Activated T-helper 2 cell treated with anti-CD3 and anti-CD28 coated beads, Interferon-gamma antibody, Interleukin-2, Interleukin-4, amounts not matched to agents 10 μg/mL and 5 μg/mL and 100 μg/mL, durations not matched to agents 14 hours and 24 hours and 36 hours (primary cell): ENCODE measurements around the gene ZDHHC11B. TPM values are rescaled to one million over a fixed set of nuclear protein-coding genes. Genes with fewer than 3 reads are reported as not detected.
"Not testable (repeated sequence)": the region's sequence is repeated elsewhere in the genome, so short reads cannot be mapped to it uniquely, and the experiment has no call there.

ENCODE experiments used
- DNase-seq: peaks from one replicate; pipeline ENCODE4 v3.0.0; 2021; ENCODE audit warnings: low spot score
- H3K27ac Mint-ChIP-seq: one replicate; pipeline ENCODE4 v1.8.0; 2021; ENCODE audit warnings: mixed read lengths
- H3K27me3 Mint-ChIP-seq: one replicate; pipeline ENCODE4 v1.8.0; 2021; ENCODE audit warnings: low read depth, mixed read lengths
- H3K36me3 Mint-ChIP-seq: one replicate; pipeline ENCODE4 v1.8.0; 2021; ENCODE audit warnings: low read depth, mixed read lengths
- H3K4me1 Mint-ChIP-seq: one replicate; pipeline ENCODE4 v1.8.0; 2021; ENCODE audit warnings: low read depth, mixed read lengths
- H3K4me3 Mint-ChIP-seq: one replicate; pipeline ENCODE4 v1.8.0; 2021; ENCODE audit warnings: low read depth, mild to moderate bottlenecking, moderate library complexity, mixed read lengths
- H3K9me3 Mint-ChIP-seq: one replicate; pipeline ENCODE4 v1.8.0; 2021; ENCODE audit warnings: mixed read lengths
- intact Hi-C: fragments of 100-400 bp; cut with micrococcal nuclease; formaldehyde crosslinking; loops from one replicate; pipeline ENCODE4 v1.15.1; 2023
- total RNA-seq: library from RNA; stranded (reverse); gene quantifications from 2 replicates; pipeline ENCODE4 v1.2.3, GENCODE V29; 2022

The ZDHHC11B gene
- total RNA-seq, 1 donor from 2014 or later: 0.18 TPM

- H3K4me1 Mint-ChIP-seq, intact Hi-C loops, DNase-seq, H3K4me3 Mint-ChIP-seq, H3K9me3 Mint-ChIP-seq, H3K27me3 Mint-ChIP-seq, H3K27ac Mint-ChIP-seq, H3K36me3 Mint-ChIP-seq: not testable (repeated sequence)
Measured at GRCh38 chr5:727087-727486, 57.4 kb downstream of the ZDHHC11B start.

- H3K36me3 Mint-ChIP-seq, intact Hi-C loops, H3K27ac Mint-ChIP-seq, DNase-seq, H3K4me1 Mint-ChIP-seq, H3K4me3 Mint-ChIP-seq: not testable (repeated sequence)
- H3K9me3 Mint-ChIP-seq: peaks cover 14% of the 10 kb centered on the region
- H3K27me3 Mint-ChIP-seq: peaks cover 18% of the 10 kb centered on the region
Measured at GRCh38 chr5:723865-724264, 60.7 kb downstream of the ZDHHC11B start.

GRCh38 chr5:723309-723708, 61.2 kb downstream of the ZDHHC11B start:
- H3K27ac Mint-ChIP-seq, H3K4me1 Mint-ChIP-seq, DNase-seq, H3K36me3 Mint-ChIP-seq, intact Hi-C loops, H3K4me3 Mint-ChIP-seq: not testable (repeated sequence)
- Mint-ChIP-seq H3K9me3 (peaks cover 18% of the 10 kb centered on the region), H3K27me3 (peaks cover 20% of the 10 kb centered on the region)

GRCh38 chr5:719379-719778, 65.2 kb downstream of the ZDHHC11B start:
- intact Hi-C loops, H3K4me1 Mint-ChIP-seq, H3K4me3 Mint-ChIP-seq, DNase-seq, H3K36me3 Mint-ChIP-seq, H3K27ac Mint-ChIP-seq: not testable (repeated sequence)
- Mint-ChIP-seq H3K9me3 (peaks cover 25% of the 10 kb centered on the region), H3K27me3 (peaks cover 21% of the 10 kb centered on the region)

DNA sequence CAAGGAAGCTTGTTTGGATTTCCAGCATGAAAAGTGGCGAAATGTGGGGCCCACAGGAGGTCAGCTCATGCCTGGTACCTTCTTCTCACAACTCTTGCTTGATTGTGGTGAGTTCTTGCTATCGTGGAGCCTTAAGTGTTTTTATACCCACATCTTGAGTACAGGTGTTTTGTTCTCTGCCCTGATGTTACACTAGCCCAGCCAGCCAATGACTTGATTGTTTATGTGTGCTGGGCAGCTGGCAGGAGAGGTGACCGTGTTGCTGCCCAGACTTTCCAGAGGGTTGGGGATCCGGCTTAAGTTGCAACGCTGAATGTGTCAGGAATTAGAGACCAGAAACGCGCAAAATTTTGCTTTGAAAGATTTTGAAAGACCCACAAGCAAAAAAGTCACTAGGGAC, 67.4 kb downstream of the ZDHHC11B start:
- H3K4me3 Mint-ChIP-seq: no peak overlapping the region
- H3K27ac Mint-ChIP-seq: no peak overlapping the region
- intact Hi-C loops: no loop called here
- peaks cover 25% of the 10 kb centered on the region for H3K9me3 Mint-ChIP-seq
- no peaks in the 10 kb centered on the region for H3K4me1 Mint-ChIP-seq
- H3K36me3 Mint-ChIP-seq: no peaks in the 10 kb centered on the region
- H3K27me3 Mint-ChIP-seq: peaks cover 23% of the 10 kb centered on the region
- DNase-seq: no peak

DNA sequence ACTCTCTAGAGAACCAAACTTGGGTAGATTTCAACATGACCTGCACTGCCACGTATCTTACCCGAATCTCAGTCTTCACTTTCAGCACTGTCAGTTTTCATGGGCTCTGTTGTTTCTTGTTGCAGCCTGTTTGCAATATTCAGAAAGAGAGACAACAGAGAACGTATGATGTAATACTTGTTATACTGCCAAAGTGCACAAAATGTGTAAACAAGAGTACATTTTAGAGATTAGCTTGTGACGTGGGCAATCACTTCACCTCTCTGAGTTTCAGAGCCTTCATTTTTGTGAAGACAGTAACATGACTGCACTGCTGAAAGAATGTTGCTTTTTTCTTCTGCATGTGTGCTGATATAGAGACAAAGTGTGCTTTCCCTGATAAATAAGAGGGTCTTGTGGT, 67.8 kb downstream of the ZDHHC11B start:
- intact Hi-C loops, H3K36me3 Mint-ChIP-seq, H3K4me1 Mint-ChIP-seq: not testable (repeated sequence)

DNA sequence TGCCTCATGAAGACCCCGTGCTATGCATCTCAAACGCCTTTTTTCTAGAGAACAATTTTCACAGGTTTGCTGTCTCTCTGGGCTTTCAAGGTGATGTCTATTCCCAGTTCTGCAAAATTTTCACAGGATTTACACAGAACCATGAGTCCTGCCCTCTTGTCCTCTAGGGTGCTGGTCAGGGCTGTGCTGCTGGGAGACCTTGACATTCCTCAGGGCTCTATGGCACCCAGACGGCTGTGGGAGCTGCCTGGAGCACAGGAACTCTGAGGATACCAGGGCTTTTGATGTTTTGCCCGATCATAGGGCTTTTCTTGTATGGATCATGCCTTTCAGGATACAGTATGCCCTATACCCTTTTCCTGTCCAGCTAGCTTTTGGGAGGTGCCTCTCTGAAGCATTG, 68.9 kb downstream of the ZDHHC11B start:
- DNase-seq, H3K27ac Mint-ChIP-seq, H3K4me3 Mint-ChIP-seq, H3K4me1 Mint-ChIP-seq, intact Hi-C loops, H3K36me3 Mint-ChIP-seq: not testable (repeated sequence)
- Mint-ChIP-seq H3K9me3 (peaks cover 25% of the 10 kb centered on the region), H3K27me3 (peaks cover 19% of the 10 kb centered on the region)

More for the DNA sequence above, 67.8 kb downstream of the ZDHHC11B start:
- Mint-ChIP-seq H3K9me3 (peaks cover 25% of the 10 kb centered on the region), H3K27me3 (peaks cover 23% of the 10 kb centered on the region)
- not testable (repeated sequence) for H3K4me3 Mint-ChIP-seq, DNase-seq, H3K27ac Mint-ChIP-seq

DNA sequence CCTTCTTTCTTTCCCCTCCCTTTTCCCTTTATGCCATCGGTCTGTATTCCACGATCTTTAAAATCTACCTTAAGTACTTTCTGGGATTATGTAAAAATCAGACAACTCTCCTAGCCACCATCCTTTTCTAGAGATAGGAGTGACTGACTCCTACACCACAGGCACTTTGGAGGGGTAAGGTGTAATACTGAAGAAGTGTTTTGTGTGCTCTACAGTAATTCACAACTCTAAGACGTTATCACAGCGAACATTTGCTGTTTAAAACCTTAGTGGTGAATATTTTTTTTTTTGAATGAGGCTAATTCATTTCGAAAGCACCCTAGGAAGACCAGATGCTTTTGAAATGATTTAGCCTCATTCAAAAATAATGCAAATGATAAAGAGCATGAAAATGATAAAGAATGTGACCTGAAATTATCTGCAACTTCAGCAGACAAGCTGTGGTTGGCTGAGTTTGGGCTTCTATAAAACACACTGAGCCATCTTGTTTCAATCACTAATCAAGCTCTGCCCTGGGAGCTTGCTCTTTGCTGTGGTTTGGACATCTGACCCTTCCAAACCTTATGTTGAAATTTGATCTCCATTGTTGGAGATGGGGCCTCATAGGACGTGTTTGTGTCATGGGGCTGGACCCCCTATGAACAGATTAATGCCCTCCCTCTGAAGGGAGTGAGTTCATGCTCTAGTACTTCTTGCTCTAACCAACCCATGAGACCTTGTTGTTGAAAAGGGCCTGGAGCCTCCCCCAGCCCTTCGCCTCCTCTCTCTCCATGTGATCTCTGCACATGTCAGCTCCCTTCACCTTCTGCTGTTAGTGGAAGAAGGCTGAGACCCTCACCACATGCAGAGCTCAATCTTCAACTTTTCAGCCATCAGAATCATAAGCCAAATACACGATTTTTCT, 70.1 kb downstream of the ZDHHC11B start:
- DNase-seq, H3K27ac Mint-ChIP-seq, H3K36me3 Mint-ChIP-seq, intact Hi-C loops, H3K4me1 Mint-ChIP-seq, H3K4me3 Mint-ChIP-seq: not testable (repeated sequence)
- peaks cover 17% of the 10 kb centered on the region for H3K9me3 Mint-ChIP-seq
- peaks cover 15% of the 10 kb centered on the region for H3K27me3 Mint-ChIP-seq

GRCh38 chr5:713686-714085, 70.8 kb downstream of the ZDHHC11B start:
- H3K4me3 Mint-ChIP-seq, H3K9me3 Mint-ChIP-seq: not testable (repeated sequence)

GRCh38 chr5:708848-709517, 75.5 kb downstream of the ZDHHC11B start:
- H3K27ac Mint-ChIP-seq, H3K9me3 Mint-ChIP-seq, DNase-seq, H3K4me1 Mint-ChIP-seq, H3K36me3 Mint-ChIP-seq, H3K27me3 Mint-ChIP-seq, H3K4me3 Mint-ChIP-seq, intact Hi-C loops: not testable (repeated sequence)

More at GRCh38 chr5:713686-714085, 70.8 kb downstream of the ZDHHC11B start:
- H3K4me1 Mint-ChIP-seq, DNase-seq, H3K36me3 Mint-ChIP-seq, H3K27ac Mint-ChIP-seq, intact Hi-C loops: not testable (repeated sequence)
- peaks cover 11% of the 10 kb centered on the region for H3K27me3 Mint-ChIP-seq

- DNase-seq, H3K36me3 Mint-ChIP-seq, H3K27me3 Mint-ChIP-seq, intact Hi-C loops, H3K4me3 Mint-ChIP-seq, H3K27ac Mint-ChIP-seq, H3K4me1 Mint-ChIP-seq, H3K9me3 Mint-ChIP-seq: not testable (repeated sequence)
Measured at GRCh38 chr5:708374-708773, 76.2 kb downstream of the ZDHHC11B start.

- DNase-seq, H3K4me3 Mint-ChIP-seq, H3K4me1 Mint-ChIP-seq, H3K9me3 Mint-ChIP-seq, H3K36me3 Mint-ChIP-seq, H3K27ac Mint-ChIP-seq, intact Hi-C loops: not testable (repeated sequence)
- peaks cover 10% of the 10 kb centered on the region for H3K27me3 Mint-ChIP-seq
Measured at GRCh38 chr5:706127-706526, 78.4 kb downstream of the ZDHHC11B start.
